GM21786 (cell line): ENCODE results near the gene GSC.

Experiments used
- ATAC-seq: cut with Tn5 transposase; IDR thresholded peaks from one replicate; pipeline ENCODE4 v1.9.1; 2021; ENCODE audit not compliant: unreplicated experiment

Gene GSC

DNA sequence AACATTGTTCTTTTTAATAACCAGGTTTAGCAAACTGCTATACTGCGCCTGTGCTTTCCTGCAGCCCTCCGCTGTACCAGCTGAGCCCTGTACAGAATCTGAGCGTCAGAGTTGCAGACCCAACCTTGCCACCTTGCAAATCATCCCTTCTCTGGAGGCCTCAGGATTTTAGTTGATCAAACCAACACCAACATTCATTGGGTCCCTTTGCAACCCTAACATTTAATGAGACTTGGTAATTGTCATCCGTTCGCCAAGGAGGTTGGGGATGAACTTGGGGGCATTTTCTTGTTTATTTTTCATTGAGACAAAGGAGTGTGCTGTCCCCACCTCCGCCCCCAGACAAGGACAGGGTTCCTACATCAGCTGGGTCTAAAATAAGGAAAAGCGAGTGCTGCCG lies 2.6 kb upstream of the GSC start:
- no peak for ATAC-seq

DNA sequence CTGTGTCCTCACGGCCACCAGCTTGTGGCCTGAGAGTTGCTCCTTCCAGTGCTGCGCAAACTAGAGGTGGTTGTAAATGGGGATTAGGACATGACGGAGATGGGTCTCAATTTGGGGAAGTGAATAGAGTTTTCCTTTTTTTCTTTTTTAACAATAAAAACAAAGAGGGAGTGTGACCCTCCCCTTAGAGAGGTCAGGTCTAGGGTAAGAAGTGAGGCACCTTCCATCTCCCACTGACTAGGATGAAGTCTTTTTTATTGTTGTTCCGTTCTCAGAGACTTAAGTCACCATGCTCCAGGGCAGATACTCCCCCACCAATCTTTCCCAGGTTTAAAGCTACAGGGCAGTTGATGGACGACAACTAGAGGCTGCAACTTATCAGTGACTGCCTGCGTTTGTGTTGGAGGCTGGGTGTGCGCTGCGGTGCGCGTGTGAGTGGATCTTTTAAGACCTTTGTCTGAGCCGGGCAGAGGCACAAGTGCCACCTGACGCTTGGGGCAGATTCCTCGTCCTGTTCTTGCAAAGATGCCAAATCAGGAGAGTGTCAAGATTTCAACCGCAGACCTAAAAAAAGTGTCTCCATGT lies 2.1 kb upstream of the GSC start:
- ATAC-seq, result no peak

DNA sequence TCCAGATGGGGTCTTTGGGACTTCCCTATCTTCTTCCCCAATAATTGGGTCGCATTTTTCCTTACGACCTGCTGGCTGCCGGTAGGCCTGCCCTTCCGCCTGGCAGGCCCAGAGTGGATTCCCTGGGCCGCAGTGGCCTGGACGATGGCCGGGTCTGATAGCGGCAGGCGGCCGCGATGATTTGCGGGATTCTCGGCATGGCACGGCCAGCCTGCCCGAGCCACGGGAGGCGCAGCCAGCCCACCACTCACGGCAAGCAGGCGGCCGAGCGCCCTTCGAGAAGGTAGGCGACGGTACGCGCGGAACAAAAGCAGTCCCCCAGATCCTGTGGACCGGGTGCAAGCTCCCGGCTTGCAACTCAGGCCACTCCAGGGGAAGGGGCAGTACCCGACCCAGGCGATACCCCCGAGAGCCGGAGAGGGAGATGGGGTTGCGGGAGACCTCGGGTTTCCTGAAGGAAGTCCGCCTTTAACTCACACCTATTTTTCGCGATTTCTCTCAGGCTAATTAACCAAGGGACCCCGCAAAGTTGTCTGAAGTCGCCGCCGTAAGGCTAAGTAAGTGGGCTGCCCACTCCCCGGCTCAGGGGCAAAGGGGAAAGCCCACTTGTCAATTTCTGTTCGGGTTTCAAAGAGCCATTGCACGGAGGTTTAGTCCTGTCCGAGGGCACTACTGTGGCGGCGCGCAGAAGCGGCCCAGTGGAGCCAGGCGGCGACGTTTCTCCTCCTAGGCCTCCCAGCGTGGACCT lies 1.4 kb upstream of the GSC start:
- ATAC-seq, result no peak

GRCh38 chr14:94770815-94771157 lies 873 bp upstream of the GSC start:
- ATAC-seq, result no peak

- no peak for ATAC-seq
Measured at GRCh38 chr14:94770251-94770749, 387 bp upstream of the GSC start.

DNA sequence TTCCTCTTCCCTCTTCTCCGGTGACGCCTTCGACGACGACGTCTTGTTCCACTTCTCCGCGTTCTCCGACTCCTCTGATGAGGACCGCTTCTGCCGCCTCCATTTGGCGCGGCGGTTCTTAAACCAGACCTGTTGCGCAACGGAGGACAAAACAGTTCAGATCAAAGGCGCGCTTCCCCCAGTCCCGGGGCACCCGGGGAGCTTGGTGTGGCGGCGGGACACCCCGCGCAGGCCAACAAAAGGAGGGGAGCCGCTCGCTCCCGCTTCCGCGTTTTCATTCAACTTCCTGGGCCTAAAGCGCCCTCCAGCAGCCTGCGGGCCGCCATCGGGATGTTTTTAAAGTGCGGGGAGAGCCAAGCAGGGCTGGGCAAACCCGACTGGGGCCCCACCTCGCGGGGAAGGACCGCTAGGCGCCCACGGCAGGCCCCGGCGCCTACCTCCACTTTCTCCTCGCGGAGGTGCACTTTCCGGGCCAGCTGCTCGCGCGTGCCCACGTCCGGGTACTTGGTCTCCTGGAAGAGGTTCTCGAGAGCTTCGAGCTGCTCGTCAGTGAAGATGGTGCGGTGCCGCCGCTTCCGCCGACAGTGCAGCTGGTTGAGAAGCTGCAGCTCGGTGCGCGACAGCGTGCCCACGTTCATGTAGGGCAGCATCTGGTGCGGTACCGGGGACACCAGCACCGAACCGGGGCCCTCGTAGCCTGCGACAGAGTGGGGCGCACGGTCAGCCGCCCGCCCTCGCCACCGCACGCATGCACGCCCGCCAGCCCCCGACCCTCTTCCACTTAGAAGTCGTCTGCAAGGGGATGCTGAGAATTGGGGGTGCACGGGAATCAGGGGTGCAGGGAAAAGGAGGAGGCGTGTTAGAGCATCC lies 1.2 kb downstream of the GSC start:
- ATAC-seq, result no peak

GRCh38 chr14:94768141-94768520 lies 1.8 kb downstream of the GSC start:
- ATAC-seq, result no peak

GRCh38 chr14:94767321-94767878 lies 2.5 kb downstream of the GSC start:
- no peak for ATAC-seq

DNA sequence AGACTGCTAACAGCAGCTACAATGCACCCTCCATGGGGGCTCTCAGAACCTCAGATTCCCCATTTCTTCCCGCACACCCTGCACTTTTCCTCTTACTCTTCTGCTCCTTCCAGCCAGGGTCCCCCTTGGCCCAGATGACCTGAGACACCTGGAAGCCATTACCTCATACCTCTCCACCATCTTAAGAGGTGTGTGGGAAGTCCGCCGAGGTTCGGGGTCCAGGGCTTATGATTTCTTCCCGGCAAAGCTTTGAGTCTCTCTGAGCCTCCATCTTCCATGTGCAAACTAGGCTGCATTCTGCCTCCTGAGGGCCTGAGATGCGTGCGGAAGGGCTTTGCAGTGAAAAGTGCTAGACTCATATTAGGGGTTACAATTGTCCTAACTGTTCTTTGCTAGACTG lies 5.3 kb downstream of the GSC start:
- ATAC-seq, result no peak

DNA sequence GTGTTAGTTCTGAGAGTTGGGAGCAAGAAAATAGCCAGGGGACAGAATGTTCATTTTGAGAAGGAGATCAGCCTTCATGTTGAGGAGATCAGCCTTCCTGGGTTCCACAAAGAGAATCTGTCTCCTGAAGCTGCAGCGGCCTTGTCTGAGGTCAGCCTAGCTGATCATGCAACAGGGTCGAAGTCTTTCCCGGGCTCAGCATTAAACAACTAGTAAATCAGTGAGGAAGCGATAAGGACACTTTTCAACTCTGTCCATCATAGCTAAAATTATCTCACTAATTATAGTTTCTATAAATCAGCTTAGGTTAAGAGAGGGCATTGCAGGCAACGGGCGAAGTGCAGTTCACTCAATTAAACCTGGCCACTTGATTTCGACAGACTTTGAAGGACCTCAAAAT lies 7.5 kb downstream of the GSC start:
- ATAC-seq, result no peak

DNA sequence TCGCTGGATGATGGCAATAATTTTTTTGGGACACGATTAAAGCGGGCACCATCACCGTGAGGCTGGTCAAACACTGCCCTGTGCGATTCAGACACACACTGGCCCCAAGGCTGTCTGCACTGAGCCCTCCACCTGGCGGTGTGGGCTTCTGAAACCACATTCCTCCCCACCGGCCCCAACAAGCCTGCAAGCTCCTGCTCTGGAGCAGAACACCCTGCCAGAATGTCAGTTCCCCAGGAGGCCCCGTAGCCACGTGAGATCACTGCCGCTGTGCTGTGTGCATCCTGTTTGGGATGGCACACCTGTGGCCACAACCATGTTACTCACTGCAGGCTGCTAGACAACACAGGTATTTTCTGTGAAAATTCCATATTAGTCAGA lies 7.9 kb downstream of the GSC start:
- no peak for ATAC-seq

DNA sequence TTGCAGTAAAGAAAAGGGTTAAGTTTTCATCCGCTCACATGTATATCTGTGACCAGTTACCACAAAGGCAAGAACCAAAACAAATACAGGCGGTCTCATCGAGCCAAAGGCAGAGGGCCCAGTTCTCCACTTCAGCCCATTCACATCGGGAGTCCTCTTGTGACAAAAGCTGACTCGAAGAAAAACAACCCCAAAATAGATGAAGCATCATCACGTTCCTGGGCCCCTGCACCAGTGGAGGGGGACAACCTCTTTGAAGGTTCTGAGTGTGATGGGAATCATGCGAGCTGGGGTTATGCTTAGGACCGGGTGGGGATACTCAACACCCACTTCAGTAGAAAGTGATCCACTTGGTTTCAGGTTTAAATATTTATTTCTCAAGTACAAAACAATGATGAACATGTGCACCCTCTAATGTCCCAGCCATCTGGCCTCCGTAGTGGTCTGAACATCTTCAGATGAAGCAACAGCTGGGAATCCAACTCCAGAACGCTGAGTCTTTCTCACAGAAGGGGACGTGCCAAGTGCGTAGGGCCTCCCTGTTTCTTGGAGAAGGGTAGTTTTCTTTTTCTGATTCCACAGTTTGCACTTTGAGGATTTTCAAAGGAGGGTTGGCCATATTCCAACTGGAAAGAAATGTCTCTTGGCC lies 8.4 kb downstream of the GSC start:
- ATAC-seq, result no peak

GRCh38 chr14:94756310-94756882 lies 13.5 kb downstream of the GSC start:
- no peak for ATAC-seq

- no peak for ATAC-seq
Measured at GRCh38 chr14:94754391-94754942, 15.4 kb downstream of the GSC start.

DNA sequence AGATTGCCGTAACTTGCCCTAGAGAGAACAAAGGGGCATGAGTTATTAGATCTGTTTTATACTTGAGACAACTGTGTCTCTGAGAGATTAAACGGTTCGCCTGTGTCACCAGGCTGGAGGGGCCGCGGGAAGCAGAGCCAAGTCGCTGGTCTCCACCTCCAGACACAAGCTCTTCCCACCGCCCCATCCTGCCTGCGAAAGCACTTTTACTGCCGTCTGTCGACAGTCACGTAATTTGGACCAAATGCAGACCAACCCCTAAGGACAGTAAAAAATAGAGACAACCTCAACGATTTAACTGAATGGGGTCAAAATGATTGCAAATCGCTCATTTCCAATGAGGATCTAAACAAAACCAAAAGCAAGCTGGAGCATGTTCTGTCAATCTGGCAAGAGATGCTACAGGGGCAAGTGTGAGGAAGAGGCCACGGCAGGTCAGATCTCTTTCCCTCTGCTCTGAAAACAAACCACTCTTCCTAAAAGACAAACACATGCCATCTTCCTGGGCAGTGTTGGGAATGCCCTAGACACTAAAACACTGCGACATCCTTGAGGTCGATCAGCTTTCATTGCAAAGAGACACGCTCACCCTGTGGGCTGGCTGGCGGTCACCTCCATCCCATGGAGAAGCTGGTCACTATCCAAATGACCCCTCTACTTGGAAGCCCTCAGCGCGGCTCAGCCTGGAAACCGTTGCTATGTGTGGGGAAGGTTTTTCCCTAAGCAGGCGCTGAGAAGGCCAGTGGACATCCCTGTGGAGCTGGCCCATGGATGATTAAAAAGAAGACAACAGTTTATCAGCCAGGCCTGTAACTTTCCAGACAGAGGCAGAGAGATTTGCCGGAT lies 17.1 kb downstream of the GSC start:
- no peak for ATAC-seq

DNA sequence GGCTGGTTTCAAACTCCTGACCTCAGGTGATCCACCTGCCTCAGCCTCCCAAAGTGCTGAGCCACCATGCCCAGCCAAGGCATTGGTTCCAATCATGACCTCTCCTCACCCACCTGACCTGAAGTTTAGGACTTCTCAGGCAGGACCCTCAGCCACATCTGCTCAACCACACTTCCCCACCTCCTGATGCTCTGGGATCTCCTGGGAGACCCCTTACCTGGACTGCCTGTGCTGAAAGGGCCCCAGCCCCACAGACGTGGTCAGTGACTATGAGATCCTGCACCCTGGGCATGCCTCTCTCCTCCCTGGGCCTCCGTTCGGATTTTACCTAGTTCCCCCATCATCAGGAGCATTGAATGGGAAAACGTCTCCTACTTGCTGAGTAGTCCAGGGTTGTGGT lies 18.0 kb downstream of the GSC start:
- ATAC-seq, result no peak

- ATAC-seq, result no peak
Measured at GRCh38 chr14:94751321-94751720, 18.6 kb downstream of the GSC start.

GRCh38 chr14:94750371-94750770 lies 19.5 kb downstream of the GSC start:
- ATAC-seq, result no peak

- no peak for ATAC-seq
Measured at GRCh38 chr14:94748667-94749347, 21.1 kb downstream of the GSC start.
